B cell (primary cell): ENCODE results near the gene TMEM45B. TPM values are rescaled to one million over a fixed set of nuclear protein-coding genes. Genes with fewer than 3 reads are reported as not detected.

ENCODE experiments used
- ATAC-seq: fragments of 200-7000 bp; cut with Tn5 transposase; one replicate; pipeline ENCODE4 v1.10.0; 2021; ENCODE audit warnings: low read depth, mild to moderate bottlenecking, moderate number of reproducible peaks, moderate library complexity
- CTCF ChIA-PET: fragments of 350-600 bp; sonication (Branson Sonifier 250); formaldehyde crosslinking; loops from one replicate; lab custom pipeline; 2021; ENCODE audit warnings: antibody characterized with exemption, inconsistent platforms; lab: Charles Lee
- POLR2A ChIA-PET: fragments of 350-600 bp; sonication (Branson Sonifier 250); formaldehyde crosslinking; loops from one replicate; lab custom pipeline; 2021; ENCODE audit warnings: antibody characterized with exemption; lab: Charles Lee
- DNase-seq: peaks from one replicate; pipeline ENCODE4 v3.0.0; 2013
- H2AFZ ChIP-seq: 2 replicates; pipeline ENCODE4 v1.6.1; 2012; ENCODE audit warnings: mild to moderate bottlenecking, low read depth, low read length; ENCODE audit not compliant: insufficient read depth, poor library complexity, severe bottlenecking
- H3K27ac ChIP-seq, 2 donors: 1 replicate in 1 of 2; 2 replicates in 1 of 2; pipeline ENCODE4 v1.5.1; 2012 to 2013; ENCODE audit warnings: low read length in 2 of 2, mild to moderate bottlenecking in 2 of 2, moderate library complexity in 1 of 2
- H3K27me3 ChIP-seq, 4 experiments: fragments of 200-600 bp in 1 of 4; sonication (generic) in 1 of 4; replicated peaks in 1 of 4; 1 replicate in 2 of 4; 2 replicates in 2 of 4; pipeline versions ENCODE4 v1.6.1 to v1.7.0; 2013 to 2016; ENCODE audit warnings: low read length in 3 of 4, mild to moderate bottlenecking in 2 of 4, mixed read lengths in 1 of 4, moderate library complexity in 1 of 4; ENCODE audit not compliant: insufficient read depth in 4 of 4, control insufficient read depth in 3 of 4; ENCODE audit errors: control extremely low read depth in 1 of 4
- H3K36me3 ChIP-seq, 2 experiments: replicated peaks in 1 of 2; 1 replicate in 1 of 2; 2 replicates in 1 of 2; pipeline versions ENCODE4 v1.6.1 to v1.7.1; 2013; ENCODE audit warnings: low read length in 1 of 2; ENCODE audit not compliant: insufficient read depth in 2 of 2, control insufficient read depth in 1 of 2; ENCODE audit errors: control extremely low read depth in 1 of 2, extremely low read depth in 1 of 2
- H3K4me1 ChIP-seq, 2 donors: fragments of 200-600 bp in 1 of 2; sonication (generic) in 1 of 2; 1 replicate in 1 of 2; 2 replicates in 1 of 2; pipeline versions ENCODE4 v1.5.1 to v1.6.1; 2013 to 2017; ENCODE audit warnings: low read length in 2 of 2; ENCODE audit not compliant: control insufficient read depth in 2 of 2, insufficient read depth in 2 of 2
- H3K4me2 ChIP-seq: replicated peaks from 2 replicates; pipeline ENCODE3; 2012; ENCODE audit warnings: mild to moderate bottlenecking, low read depth, low read length; ENCODE audit not compliant: poor library complexity, severe bottlenecking
- H3K4me3 ChIP-seq, 5 experiments: fragments of 200-600 bp in 1 of 5; sonication (generic) in 1 of 5; 1 replicate in 3 of 5; 2 replicates in 2 of 5; pipeline versions ENCODE4 v1.5.1 to v1.7.0; 2011 to 2016; ENCODE audit warnings: low read length in 4 of 5, mild to moderate bottlenecking in 4 of 5, low read depth in 2 of 5, control low read depth in 1 of 5, moderate library complexity in 1 of 5; ENCODE audit not compliant: insufficient read depth in 1 of 5; ENCODE audit errors: control extremely low read depth in 1 of 5, extremely low read depth in 1 of 5
- H3K79me2 ChIP-seq: fragments of 200-600 bp; sonication (generic); one replicate; pipeline ENCODE4 v1.6.0; 2016; ENCODE audit warnings: low read length; ENCODE audit not compliant: control insufficient read depth, insufficient read depth
- H3K9ac ChIP-seq: fragments of 200-600 bp; sonication (generic); 2 replicates; pipeline ENCODE4 v1.6.1; 2017; ENCODE audit warnings: mild to moderate bottlenecking, low read length, moderate library complexity
- H3K9me3 ChIP-seq, 3 donors: one replicate each; pipeline versions ENCODE4 v1.6.1 to v1.7.1; 2013; ENCODE audit warnings: low read length in 2 of 3; ENCODE audit not compliant: control insufficient read depth in 2 of 3, insufficient read depth in 1 of 3; ENCODE audit errors: control extremely low read depth in 1 of 3
- H4K20me1 ChIP-seq: 2 replicates; pipeline ENCODE4 v1.6.0; 2012; ENCODE audit warnings: mild to moderate bottlenecking, low read length; ENCODE audit not compliant: insufficient read depth, control insufficient read depth, poor library complexity, severe bottlenecking
- H3K27ac Mint-ChIP-seq: one replicate; pipeline ENCODE4 v1.8.0; 2021; ENCODE audit warnings: mixed read lengths
- H3K27me3 Mint-ChIP-seq: one replicate; pipeline ENCODE4 v1.8.0; 2021; ENCODE audit warnings: mixed read lengths
- H3K4me1 Mint-ChIP-seq: one replicate; pipeline ENCODE4 v1.8.0; 2021; ENCODE audit warnings: mixed read lengths
- H3K4me3 Mint-ChIP-seq: one replicate; pipeline ENCODE4 v1.8.0; 2021; ENCODE audit warnings: mixed read lengths
- H3K9me3 Mint-ChIP-seq: one replicate; pipeline ENCODE4 v1.8.0; 2022; ENCODE audit warnings: mixed read lengths; ENCODE audit not compliant: insufficient read depth
- EZH2 ChIP-seq: IDR thresholded peaks from 2 replicates; pipeline ENCODE4 v1.6.1; 2012; ENCODE audit warnings: borderline replicate concordance, low read depth, mild to moderate bottlenecking, moderate library complexity, low read length; ENCODE audit not compliant: insufficient read depth, poor library complexity, severe bottlenecking
- WGBS: methylation state at CpG from one replicate; pipeline ENCODE4 v1.1.5; 2013; ENCODE audit warnings: missing lambda C conversion rate; ENCODE audit not compliant: insufficient coverage; 5-methylcytosine and 5-hydroxymethylcytosine counted together
- intact Hi-C: fragments of 100-400 bp; cut with micrococcal nuclease; formaldehyde crosslinking; loops from one replicate; pipeline ENCODE4 v1.10.0; 2022
- polyA plus RNA-seq: library from polyadenylated mRNA; depleted of rRNA; stranded (reverse); fragments of >200 nt; gene quantifications from 2 replicates; pipeline ENCODE4 v1.2.3, GENCODE V29; 2012
- total RNA-seq, 2 donors: library from RNA; stranded (reverse); fragments of 120-200 nt in 1 of 2; gene quantifications; 1 replicate in 1 of 2; 2 replicates in 1 of 2; pipeline versions ENCODE4 v1.2.3 to v1.2.4, GENCODE V29; 2013 to 2022
- TF ChIP-seq, protein P1 (sequence below): fragments of 200-600 bp; IDR thresholded peaks from one replicate; pipeline ENCODE4 v1.8.0; 2022; ENCODE audit warnings: antibody characterized with exemption, mild to moderate bottlenecking

Gene TMEM45B
- total and polyA plus RNA-seq, 2 donors (not counting 1 experiment from before 2014, with no cell fraction given): not detected

DNA sequence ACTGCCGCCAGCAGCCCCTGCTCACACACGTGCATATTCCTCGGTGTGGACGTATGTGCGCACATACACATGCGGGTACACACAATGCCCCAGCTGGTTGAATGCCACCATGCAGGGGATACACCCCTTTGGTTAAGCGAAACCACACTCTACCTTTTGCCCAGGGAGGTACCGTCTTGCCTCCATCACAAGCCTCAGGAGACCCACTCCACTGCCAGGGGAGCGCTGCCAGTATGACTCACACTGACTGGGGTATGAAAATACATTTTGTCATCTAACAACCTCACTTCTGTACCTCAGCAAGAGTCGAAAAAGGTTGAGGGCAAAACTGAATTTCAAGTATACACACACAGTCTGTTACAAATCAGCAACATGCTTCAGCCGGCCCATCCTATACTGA is 39.4 kb downstream of the TMEM45B start:
- intact Hi-C loops: no loop called here
- H3K36me3 ChIP-seq: peaks cover 0 to 3% of the 10 kb centered on the region in 2 experiments
- H3K9ac ChIP-seq: no peak overlapping the region
- no peaks in the 10 kb centered on the region for H4K20me1 ChIP-seq
- no peaks in the 10 kb centered on the region for H3K4me1 ChIP-seq
- CTCF ChIA-PET: no interaction called here
- no peak for DNase-seq
- WGBS: 88% methylated on average over 11 of the region's 11 CpGs
- Mint-ChIP-seq H3K27me3 (peaks cover 8% of the 10 kb centered on the region), H3K4me1 (no peaks in the 10 kb centered on the region), H3K4me3 (no peak overlapping the region), H3K9me3 (no peaks in the 10 kb centered on the region), H3K27ac (no peak overlapping the region)
- ATAC-seq: no peak
- H3K9me3 ChIP-seq: no peaks in the 10 kb centered on the region
- no peak overlapping the region for H3K27ac ChIP-seq
- no peak overlapping the region for H3K4me2 ChIP-seq
- H2AFZ ChIP-seq: no peak overlapping the region
- no peak for TF ChIP-seq EZH2
- TF ChIP-seq, protein P1, sequence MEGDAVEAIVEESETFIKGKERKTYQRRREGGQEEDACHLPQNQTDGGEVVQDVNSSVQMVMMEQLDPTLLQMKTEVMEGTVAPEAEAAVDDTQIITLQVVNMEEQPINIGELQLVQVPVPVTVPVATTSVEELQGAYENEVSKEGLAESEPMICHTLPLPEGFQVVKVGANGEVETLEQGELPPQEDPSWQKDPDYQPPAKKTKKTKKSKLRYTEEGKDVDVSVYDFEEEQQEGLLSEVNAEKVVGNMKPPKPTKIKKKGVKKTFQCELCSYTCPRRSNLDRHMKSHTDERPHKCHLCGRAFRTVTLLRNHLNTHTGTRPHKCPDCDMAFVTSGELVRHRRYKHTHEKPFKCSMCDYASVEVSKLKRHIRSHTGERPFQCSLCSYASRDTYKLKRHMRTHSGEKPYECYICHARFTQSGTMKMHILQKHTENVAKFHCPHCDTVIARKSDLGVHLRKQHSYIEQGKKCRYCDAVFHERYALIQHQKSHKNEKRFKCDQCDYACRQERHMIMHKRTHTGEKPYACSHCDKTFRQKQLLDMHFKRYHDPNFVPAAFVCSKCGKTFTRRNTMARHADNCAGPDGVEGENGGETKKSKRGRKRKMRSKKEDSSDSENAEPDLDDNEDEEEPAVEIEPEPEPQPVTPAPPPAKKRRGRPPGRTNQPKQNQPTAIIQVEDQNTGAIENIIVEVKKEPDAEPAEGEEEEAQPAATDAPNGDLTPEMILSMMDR: no peak
- POLR2A ChIA-PET: no interaction called here
- no peak overlapping the region for H3K4me3 ChIP-seq
- H3K27me3 ChIP-seq: no peaks in the 10 kb centered on the region
- H3K79me2 ChIP-seq: no peaks in the 10 kb centered on the region

DNA sequence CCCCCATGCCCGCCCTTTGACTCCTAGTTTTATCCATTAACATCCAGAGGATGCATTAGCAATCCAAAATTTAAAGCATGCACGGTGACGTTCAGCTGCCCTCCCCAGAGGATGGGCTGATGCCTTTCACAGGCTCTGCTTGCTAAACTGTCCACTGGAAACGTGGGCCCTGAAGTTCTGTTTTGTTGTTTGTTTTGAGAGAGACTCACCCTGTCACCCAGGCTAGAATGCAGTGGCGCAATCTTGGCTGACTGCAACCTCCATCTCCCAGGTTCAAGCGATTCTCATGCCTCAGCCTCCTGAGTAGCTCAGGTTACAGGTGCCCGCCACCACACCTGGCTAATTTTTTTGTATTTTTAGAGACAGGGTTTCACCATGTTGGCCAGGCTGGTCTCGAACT is 40.4 kb downstream of the TMEM45B start:
- H3K27ac Mint-ChIP-seq: no peak overlapping the region
- H3K4me1 ChIP-seq: no peaks in the 10 kb centered on the region
- intact Hi-C loops: no loop called here

More for the DNA sequence above, 40.4 kb downstream of the TMEM45B start:
- Mint-ChIP-seq H3K4me1 (no peaks in the 10 kb centered on the region), H3K9me3 (no peaks in the 10 kb centered on the region), H3K4me3 (no peak overlapping the region), H3K27me3 (peaks cover 5% of the 10 kb centered on the region)
- Histone ChIP-seq H3K79me2 (no peaks in the 10 kb centered on the region), H3K9ac (no peak overlapping the region), H2AFZ (no peak overlapping the region), H3K4me3 (no peak overlapping the region), H3K27me3 (no peaks in the 10 kb centered on the region), H3K9me3 (no peaks in the 10 kb centered on the region), H3K36me3 (peaks cover 0 to 6% of the 10 kb centered on the region in 2 experiments), H3K27ac (no peak overlapping the region), H4K20me1 (no peaks in the 10 kb centered on the region), H3K4me2 (no peak overlapping the region)
- ChIA-PET POLR2A (no interaction called here), CTCF (no interaction called here)
- no peak for TF ChIP-seq EZH2
- TF ChIP-seq, protein P1: no peak
- ATAC-seq (no peak), DNase-seq (no peak)
- WGBS: 94% methylated on average over 5 of the region's 8 CpGs
